DOHH2 (cell line): ENCODE results near the gene KRT73.

ENCODE experiments used
- EZH2phosphoT487 ChIP-seq: fragments of 200-600 bp; sonication (generic); IDR thresholded peaks from 2 replicates; pipeline ENCODE4 v1.6.1; 2017; ENCODE audit warnings: borderline replicate concordance, mild to moderate bottlenecking, antibody characterized with exemption, low read length, moderate library complexity, mixed read lengths
- TF ChIP-seq, protein P1 (sequence below): fragments of 200-600 bp; sonication (generic); IDR thresholded peaks from one replicate; pipeline ENCODE4 v1.5.1; 2014; ENCODE audit warnings: antibody characterized with exemption, mild to moderate bottlenecking, low read depth, low read length; ENCODE audit not compliant: poor library complexity, severe bottlenecking

DNA sequence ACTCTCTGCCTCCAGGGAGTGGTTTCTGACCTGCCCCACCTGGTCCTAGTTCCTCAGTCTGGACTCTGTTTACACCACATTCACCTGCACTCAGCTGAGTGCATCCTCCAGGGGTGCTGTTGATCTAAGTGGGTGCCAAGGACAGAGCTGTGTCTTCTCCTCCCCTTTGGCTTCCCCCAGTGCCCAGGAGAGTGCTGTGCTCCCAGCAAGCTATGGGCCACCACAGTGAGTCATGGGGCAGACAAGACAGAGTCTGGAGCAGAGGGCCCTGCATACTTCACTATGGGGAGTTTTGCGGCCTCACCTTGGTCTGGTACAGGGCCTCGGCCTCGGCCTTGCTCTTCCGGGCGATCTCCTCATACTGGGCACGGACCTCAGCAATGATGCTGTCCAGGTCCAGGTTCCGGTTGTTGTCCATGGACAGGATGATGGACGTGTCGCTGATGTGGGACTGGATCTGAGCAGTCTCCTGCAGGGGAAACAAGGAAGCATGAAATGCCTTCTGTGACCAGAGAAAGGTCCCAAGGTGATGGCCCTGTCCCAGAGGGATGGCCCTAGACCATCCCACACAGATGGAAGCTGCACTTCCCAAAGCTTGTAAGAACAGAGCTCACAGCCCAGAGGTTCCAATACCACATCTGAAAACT, 4.9 kb downstream of the KRT73 start:
- TF ChIP-seq, protein P1, sequence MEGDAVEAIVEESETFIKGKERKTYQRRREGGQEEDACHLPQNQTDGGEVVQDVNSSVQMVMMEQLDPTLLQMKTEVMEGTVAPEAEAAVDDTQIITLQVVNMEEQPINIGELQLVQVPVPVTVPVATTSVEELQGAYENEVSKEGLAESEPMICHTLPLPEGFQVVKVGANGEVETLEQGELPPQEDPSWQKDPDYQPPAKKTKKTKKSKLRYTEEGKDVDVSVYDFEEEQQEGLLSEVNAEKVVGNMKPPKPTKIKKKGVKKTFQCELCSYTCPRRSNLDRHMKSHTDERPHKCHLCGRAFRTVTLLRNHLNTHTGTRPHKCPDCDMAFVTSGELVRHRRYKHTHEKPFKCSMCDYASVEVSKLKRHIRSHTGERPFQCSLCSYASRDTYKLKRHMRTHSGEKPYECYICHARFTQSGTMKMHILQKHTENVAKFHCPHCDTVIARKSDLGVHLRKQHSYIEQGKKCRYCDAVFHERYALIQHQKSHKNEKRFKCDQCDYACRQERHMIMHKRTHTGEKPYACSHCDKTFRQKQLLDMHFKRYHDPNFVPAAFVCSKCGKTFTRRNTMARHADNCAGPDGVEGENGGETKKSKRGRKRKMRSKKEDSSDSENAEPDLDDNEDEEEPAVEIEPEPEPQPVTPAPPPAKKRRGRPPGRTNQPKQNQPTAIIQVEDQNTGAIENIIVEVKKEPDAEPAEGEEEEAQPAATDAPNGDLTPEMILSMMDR, result no peak
- no peak for TF ChIP-seq EZH2phosphoT487
